Inferior parietal cortex (tissue), 1 donor: ENCODE results near the gene TTC9B.

ENCODE experiments used
- DNase-seq: peaks from one replicate; pipeline ENCODE4 v3.0.0-alpha.2; 2016; ENCODE audit errors: extremely low spot score

The TTC9B gene

DNA sequence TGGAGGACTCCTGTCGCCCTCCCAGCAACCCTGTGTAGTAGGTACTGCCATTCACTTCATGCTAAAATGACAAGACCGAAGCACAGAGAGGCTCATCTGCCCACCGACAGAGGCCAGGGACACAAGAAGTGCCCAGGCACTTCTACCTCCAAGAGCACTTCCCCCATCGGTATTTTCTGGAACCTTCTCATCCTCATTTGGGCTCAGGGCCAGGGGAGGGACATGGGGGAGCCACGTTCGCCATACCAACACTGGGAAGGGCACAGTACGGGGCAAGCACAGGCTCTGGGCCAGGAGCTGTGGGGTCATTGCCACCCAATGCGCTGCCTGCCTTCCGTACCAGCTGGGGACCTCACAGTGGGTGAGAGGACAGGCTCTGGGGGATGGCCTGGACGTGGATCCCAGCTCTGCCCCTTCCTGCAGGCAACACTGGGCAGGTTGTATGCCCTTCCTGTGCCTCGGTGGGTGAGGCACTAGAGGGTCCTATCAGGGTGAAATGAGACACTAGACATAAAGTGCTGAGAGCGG lies 29.6 kb upstream of the TTC9B start:
- DNase-seq: no peak

DNA sequence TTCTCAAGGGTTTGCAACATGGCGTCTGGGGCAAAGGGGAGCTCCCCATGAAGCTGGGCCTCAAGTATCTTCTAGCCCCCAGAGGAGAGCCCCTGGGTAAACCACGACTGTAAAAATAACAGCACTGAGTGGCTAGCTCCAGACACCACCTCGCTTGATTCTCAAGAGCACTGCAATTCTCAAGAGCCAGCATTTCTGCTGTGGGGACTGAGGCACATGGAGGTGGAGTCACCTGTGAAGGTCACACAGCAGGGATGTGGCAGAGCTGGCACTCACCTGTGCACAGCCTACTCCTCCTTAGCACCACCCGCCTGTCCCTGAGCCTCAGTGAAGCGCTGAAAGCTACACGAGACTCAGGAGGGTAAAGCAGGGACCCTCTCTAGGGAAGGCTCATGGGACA lies 29.0 kb upstream of the TTC9B start:
- no peak for DNase-seq

DNA sequence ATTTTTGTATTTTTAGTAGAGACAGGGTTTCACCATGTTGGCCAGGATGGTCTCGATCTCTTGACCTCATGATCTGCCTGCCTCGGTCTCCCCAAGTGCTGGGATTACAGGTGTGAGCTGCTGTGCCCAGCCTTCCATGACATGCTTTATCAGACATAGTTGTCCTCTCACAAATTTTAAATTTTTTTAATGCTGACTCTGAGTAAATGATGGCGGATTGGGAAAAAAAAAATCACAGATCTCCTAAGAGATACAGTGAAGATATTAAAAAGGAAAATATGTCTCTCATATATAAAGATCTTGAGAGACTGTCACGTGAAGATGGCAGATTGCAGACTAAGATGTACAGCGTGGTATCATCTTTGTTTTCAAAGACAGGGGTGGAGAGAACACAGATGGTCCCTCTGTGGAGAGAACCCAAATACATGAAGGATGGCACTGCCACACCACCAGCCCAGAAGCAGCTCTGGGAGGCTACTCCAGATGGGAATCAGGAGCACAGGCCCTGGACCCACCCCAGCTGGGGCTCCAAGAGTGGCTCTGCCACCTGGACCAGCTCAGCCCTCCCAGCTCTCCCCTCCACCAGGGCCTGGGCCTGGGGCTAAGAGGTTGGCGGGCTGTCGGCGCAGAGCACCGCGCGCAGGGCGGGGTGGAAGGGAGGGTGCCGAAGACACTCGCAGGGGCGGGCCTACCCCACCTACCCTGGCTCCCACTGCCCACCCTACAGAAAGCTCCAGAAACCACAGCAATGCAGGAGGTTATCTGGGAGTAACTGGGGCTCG lies 28.3 kb upstream of the TTC9B start:
- DNase-seq: peak; percentile 24

DNA sequence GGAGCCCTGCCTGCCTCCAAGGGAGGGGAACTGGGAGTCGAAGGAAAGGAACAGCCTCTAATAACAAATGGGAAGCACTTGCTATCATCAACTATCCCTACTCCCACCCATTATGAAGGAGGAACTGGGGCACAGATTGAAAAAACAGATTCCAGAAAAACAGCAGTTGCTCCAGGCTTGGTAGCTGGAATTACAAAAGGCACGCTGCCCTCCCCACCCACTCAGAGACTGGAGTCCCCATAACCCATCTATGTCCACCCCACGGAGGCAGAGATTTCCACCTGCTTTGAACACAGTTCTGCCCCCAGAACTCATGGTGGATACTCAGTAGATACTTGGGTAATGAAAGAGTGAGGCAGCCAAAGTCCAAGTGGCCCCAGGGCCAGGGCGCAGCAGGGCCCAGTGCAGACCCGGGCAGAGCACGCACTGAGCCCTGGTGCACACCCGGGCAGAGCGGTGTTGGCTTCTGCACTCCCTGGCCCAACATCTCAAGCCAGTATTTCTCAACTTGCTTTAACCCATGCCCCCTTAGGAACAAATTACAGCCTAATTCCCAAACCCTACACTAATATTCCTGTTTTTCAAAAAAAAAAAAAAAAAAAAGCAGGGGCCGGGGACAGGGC lies 27.4 kb upstream of the TTC9B start:
- DNase-seq: no peak

DNA sequence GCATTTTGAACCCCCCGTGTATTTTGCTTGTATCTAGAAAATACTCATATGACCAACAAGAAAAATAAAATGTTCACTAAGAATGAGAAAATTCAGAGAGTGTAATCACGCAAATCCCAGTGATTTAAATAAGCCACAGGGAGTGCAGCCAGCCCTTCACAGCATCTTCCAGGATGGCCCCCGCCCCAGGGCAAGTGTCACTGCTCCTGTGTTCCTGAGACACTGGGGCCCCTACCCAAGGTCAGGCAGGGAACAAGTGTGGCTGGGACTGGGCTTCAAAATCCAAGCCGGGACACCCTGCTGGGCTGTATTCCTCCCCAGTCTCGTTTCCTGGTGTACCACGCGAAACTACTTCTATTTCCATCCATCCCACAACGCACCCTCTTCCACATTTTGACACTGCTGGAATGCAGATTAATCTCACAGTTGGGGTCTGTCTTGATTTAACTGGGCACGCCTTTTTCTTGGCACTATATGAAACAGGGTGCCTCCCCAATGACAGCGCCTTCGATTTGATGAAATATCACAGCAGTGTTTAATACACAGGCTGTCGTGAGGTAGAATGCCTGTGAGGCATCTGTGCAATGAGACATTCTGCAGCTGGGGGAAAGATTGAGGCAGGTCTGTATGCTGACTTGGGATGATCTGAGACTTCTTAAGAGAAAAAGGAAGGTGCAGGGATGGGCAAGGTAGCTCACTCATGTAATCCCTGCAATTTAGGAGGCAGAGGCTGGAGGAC lies 26.6 kb upstream of the TTC9B start:
- DNase-seq: no peak

DNA sequence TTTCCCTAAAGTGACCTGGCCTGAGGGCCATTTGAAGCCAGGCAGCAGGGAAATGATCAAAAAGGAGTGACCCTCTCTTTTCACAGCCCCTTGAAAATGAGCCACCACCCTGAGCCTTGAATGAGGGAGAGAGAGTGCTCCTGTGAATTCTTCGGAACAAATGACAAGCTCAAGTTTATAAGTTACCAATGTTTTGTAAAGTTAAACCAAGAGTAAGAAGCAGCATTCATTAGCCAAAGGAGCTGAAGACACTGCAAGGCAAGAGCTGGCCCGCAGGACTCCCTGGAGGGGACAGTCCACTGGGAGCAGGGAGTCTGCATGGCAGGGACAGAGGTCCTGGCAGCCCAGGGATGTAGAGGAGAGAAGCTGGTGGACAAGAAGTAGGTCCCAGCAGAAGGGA lies 25.0 kb upstream of the TTC9B start:
- DNase-seq: no peak

DNA sequence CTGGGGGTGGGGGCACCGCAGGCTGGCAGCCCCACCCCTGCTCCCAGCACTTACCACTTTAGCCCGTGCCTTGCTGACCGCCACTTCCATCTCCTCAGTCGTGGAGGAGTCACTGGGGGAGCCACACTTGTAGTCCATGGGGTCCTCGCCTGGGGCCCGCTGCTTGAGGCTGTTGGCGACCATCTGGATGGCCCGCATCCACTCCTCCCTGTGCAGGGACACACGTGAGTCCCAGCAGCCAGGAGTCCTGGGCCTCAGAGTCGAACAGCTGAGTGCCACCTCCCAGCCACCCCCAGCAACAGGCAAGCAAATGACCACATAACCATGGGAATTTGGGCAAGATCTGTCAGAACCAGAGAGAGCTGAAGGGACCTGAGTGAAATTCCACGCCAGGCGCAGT lies 24.3 kb upstream of the TTC9B start:
- no peak for DNase-seq

DNA sequence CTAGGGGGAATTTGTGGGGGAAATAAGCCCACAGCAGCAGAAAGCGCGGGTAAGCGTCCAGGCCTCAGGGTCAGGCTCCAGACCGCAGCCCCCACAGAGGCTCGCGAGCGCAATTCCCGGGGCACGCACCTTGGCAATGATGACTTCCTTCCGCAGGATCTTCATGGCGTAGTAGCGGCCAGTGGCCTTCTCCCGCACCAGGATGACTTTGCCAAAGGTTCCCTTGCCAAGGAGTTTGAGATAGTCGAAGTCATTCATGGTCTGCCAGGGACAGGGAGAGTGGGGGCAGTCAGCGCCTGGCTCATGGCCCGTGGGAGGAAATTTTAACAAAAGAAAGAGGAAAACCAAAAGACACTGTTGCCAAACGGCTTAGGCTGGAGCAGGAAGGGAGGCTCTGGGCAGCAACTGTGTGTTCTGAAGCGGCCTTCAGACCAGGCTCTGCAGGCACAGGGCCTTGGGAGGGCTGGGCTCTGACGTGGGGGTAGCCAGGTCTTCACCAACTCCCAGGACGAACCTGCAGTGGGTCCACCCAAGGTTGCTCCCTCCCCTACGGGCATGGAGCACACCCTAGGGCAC lies 23.7 kb upstream of the TTC9B start:
- DNase-seq: peak; percentile 88

DNA sequence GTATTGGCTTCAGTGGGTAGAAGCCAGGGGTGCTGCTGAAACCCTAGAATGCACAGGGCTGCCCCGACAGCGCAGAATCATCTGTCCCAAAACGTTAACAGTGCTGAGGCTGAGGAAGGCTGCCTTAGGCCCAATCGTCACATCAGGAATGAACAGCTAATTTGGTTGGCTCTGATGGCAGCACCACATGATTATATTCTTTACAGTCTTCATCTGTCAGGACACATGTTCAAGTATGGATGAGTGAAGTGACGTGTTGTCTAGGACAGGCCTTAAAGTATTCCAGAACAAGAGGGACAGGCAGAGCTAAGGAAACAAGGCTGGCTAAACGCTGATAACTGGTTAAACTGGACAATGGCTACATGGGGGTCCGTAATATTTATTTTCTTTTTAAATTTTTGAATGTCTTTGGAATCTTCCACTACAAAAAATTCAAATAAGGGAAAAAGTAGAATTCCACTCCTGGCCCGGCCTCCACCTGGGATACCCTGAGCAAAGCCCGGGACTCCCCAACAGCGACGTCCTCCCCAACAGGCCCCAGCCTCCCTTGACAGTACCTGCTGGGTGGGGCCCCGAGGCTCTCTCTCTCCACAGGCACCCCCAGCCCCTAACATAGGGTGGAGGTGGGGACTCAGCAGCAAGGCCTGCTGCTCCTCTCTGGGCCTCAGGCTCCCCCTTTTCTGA lies 23.1 kb upstream of the TTC9B start:
- DNase-seq: no peak

DNA sequence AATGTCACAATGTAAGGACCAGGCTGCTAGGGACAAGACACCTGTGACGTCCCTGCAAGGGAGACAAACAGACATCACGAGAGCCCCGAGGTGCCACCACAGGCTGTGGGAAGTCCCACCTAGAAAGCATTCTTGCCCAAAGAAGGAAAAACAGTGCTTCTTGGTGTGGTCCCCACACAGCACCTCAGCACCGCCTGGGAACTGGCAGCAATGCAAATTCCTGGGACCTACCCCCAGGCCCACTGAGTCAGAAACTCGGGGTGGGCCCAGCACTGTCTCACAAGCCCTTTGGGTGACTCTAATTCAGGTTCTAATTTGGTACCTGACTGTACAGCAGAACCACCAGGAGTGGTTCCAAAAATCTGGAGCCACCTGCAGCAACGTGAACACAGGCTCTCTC lies 22.1 kb upstream of the TTC9B start:
- DNase-seq: no peak

DNA sequence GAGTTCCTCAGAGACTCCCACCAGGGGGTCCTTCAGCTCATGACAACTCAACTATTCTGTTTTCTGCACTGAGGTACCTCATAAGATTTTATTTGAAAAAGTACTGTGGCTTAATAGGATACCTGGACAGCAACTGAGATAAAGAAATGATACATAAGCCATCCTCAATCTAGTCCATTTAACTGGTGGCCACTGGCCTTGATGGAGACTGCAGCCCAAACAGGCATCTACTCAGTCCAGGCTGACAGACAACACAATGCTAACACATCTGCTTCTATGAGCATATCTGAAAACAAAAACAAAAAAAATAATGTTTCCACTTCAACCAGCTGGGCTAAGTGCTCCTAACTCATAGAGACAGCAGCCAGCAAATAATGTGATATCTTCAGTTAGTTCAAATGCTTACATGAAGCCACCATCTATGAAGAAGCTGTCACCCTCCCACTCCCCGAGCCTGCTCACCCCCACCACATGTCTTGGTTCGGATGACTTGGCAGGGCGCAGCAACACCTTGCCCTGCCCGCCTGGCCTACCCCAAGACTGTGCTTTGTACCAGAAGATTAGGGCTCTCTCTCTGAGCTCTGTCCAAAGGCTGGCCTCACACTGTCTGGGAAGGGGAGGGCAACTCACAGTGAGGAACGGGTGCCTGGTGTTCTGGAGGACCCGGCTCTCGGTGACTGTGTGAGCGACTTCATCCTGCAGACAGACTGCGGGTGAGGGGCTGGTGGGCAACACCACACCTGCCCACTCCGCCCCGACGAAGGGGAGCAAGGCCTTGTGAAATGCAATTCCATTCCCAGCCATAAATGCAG lies 21.4 kb upstream of the TTC9B start:
- DNase-seq: no peak

DNA sequence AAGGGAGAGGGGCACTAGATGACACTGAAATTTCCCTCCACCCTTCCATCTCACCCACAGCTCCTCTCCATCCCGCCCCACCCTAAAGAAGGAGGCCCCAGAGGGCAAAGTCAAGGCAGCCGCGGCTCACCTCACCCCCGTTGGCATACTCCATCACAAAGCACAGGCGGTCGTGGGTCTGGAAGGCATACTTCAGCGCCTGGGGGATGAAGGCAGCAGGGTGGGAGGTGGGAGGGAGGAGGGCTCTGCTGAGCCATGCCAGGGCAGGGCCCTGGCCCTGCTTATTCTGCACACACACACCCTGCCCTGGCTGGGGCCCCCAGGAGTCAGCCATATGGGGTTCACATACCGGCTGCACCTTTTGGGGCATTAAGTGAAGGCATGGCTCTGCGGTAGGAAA lies 20.6 kb upstream of the TTC9B start:
- DNase-seq: no peak

DNA sequence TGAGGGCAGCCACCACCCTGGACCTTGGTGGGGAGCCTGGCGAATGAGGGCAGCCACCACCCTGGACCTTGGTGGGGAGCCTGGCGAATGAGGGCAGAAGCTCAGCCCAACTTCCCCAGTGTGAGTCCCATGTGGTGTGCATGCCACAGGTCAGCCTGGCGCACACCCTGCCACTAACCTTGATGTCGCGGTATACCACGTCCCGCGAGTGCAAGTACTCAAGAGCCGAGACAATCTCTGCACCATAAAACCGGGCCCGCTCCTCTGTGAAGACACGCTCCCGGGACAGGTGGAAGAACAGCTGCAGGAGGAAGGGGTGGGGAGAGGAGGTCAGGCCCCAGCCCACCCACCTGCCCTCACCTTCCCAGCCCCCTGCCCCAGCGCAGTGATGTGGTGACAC lies 19.6 kb upstream of the TTC9B start:
- DNase-seq: no peak

DNA sequence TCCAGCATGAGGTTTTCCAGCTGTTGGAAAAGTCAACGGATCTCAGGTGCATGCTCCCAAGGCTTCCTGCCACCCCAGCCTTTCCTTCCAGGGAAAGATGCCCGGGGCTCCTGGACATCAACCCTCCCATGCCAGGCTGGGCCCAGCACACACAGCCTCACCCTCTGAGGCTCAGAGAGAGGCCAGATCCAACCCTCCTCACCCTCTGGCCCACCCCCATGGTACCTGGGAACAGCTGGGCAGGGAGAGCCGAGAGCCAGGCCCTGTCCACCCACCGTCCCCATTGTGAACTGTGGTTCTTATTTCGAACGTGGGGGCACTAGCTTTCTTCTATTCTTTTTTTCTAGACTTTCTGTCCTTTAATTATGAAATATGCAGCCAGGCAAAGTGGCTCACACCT lies 18.2 kb upstream of the TTC9B start:
- no peak for DNase-seq

DNA sequence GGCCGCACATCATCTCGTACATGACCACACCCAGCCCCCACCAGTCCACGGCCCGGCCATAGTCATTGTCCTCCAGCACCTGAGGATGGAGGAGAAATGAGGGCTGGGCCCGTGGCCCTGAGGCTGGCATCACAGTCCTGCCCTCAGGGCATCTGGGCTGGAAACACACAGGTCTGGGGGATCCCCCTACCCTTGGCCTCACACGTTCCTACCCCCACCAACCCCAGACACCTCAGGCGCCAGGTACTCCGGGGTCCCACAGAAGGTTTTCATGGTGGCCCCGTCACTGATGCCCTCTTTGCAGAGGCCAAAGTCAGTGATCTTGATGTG lies 17.8 kb upstream of the TTC9B start:
- DNase-seq: no peak

DNA sequence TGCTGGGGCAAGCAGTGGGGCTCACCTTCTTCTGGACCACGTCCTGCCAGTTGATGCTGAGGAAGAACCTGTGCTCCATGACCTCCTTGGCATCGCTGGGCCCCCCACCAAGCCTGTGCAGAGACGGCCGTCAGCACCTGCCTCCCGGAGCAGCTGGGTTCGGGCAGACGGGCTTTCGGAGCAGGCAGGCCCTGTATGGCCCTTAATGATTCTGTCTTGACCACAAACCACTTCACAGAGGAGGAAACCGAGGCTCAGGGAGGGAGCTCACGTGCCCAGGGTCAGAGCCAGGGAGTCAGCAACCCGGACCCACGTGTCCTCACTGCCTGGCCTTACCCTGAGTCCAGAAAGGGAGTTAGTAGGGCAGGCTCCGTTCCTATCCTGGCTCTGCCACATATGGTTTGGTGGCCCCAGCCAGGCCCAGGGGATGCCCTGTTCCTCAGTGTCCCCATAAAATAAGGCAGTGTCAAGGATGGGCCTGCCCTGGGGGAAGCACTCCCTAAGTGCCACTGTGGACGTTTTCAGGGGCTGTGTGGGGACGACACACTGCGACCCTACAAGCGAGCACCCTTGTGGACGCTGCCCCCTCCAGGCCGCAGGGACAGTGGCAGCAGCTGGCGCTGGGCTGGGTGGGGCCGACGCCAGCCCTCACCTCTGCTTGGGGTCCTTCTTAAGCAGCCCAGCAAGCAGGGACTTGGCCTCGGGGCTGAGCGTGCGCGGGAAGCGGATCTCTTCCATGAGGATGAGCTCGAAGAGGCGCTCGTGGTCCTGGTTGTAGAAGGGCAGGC lies 17.2 kb upstream of the TTC9B start:
- no peak for DNase-seq

DNA sequence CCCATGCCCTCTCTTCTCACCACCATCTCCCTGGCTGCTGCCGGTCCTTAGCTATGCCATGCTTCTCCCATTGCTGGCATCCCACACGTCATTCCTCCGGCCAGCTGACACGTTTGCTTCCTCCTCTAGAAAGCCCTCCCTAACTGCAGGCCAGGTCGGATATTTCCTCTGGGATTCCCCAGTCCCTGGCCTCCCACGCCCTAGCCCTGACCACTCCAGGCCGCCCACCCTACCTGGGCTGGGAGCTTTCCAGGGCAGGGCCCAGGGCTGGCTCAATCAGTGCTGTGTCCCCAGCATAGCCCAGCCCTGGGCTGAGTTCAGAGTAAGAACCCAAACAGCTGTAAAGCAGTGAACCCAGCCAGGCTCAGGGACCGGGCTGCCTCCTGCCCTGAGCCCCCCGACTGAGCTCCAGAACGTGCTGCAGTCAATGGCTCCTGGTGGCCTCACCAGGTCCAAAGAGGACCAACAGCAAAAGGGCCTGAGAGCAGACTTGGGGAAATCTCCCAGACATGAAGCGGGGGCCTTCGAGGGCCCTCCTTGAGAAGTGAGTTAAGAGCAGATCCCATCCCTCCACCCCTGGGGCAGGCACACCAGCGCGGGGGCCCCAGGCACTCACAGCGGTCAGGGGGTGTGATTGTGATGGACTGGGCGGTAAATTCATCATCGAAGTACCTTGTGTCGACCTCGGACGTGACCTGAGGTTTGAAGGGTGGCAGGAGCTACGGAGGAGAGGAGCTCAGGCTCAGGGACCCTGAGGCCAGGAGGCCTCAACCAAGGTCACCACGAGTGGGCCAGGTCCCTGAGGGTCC lies 16.4 kb upstream of the TTC9B start:
- no peak for DNase-seq

DNA sequence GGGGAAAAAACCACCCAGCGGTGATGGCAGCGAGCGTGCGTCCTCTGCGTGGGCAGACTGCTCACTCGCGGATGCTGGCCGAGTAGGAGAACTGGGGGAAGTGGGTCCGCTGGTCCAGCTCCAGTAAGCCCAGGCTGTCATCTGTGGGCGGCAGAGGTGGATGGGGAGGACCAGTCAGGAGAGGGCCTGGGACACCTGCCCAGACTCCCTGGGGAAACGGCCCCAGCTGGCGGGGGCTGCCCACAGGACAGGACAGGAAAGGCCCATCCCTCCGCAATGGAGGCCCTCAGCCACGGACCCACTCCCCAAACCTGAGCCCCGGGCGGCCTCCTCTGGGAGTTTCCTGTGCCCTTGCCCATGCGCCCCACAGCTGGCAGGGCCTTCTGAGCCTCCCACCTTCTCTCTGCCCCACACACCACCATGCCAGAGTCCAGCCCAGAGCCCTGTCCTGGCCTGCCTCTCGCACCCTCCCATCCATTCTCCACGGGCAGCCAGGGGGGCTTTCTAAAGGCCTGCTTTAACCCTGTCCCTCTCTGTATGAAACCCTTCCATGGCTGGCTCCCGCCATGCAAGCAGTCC lies 15.7 kb upstream of the TTC9B start:
- no peak for DNase-seq
